ENCODE measurements around the gene COMTD1.

DNA sequence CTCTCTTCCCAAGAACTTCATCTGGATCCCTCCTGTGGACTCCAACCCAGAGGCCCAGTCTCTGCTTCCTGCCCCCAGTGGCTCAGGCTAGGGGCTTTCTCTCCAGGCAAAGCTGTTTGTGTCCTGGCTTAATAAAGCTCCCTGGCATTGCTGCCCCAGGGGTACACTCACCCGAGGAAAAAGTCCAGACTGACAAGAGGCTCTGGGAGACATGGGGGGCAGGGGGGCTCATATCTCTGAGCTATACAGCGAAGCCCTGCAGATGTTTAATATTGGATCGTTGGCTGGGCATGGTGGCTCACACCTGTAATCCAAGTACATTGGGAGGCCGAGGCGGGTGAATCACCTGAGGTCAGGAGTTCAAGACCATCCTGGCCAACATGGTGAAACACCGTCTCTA is 10.7 kb upstream of the COMTD1 start:
- no peak for TF ChIP-seq EZH2 (IDR thresholded peaks at IDR 0.05; ENCODE audit: insufficient read depth, low read length)
- TF ChIP-seq, protein P1, sequence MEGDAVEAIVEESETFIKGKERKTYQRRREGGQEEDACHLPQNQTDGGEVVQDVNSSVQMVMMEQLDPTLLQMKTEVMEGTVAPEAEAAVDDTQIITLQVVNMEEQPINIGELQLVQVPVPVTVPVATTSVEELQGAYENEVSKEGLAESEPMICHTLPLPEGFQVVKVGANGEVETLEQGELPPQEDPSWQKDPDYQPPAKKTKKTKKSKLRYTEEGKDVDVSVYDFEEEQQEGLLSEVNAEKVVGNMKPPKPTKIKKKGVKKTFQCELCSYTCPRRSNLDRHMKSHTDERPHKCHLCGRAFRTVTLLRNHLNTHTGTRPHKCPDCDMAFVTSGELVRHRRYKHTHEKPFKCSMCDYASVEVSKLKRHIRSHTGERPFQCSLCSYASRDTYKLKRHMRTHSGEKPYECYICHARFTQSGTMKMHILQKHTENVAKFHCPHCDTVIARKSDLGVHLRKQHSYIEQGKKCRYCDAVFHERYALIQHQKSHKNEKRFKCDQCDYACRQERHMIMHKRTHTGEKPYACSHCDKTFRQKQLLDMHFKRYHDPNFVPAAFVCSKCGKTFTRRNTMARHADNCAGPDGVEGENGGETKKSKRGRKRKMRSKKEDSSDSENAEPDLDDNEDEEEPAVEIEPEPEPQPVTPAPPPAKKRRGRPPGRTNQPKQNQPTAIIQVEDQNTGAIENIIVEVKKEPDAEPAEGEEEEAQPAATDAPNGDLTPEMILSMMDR (IDR thresholded peaks at IDR 0.05; ENCODE audit: insufficient read depth, low read depth, low read length) = no peak
